HepG2 (cell line): ENCODE results near the gene SLC22A23. TPM values are rescaled to one million over a fixed set of nuclear protein-coding genes. Genes with fewer than 3 reads are reported as not detected.

Experiments
- AGO2 ChIP-seq: fragments of 200-400 bp; formaldehyde crosslinking; optimal IDR thresholded peaks from 2 replicates; pipeline ENCODE3; 2017; ENCODE audit warnings: mild to moderate bottlenecking, low read depth, low read length, moderate library complexity
- DPF2 ChIP-seq: sonication (generic); formaldehyde crosslinking; IDR thresholded peaks from 2 replicates; pipeline ENCODE4 v1.4.0; 2020; ENCODE audit warnings: mild to moderate bottlenecking, low read depth, missing genetic modification reagents, borderline replicate concordance
- EEA1 ChIP-seq: sonication (generic); formaldehyde crosslinking; IDR thresholded peaks from 2 replicates; pipeline ENCODE4 v1.5.1; 2020; ENCODE audit warnings: mild to moderate bottlenecking, missing genetic modification reagents, borderline replicate concordance
- EP300 ChIP-seq, 3 experiments: sonication (generic) in 1 of 3; formaldehyde crosslinking in 1 of 3; IDR thresholded peaks; 2 replicates each; pipeline versions ENCODE4 v1.5.1 to v1.6.1; 2011 to 2020; ENCODE audit warnings: low read depth in 2 of 3, low read length in 2 of 3, borderline replicate concordance in 1 of 3, improper control_type of control experiment in 1 of 3, mild to moderate bottlenecking in 1 of 3, missing genetic modification reagents in 1 of 3, moderate library complexity in 1 of 3
- HIC2 ChIP-seq: sonication (generic); formaldehyde crosslinking; IDR thresholded peaks from 2 replicates; pipeline ENCODE4 v1.9.0; 2022; ENCODE audit warnings: low read depth, missing genetic modification reagents
- HNRNPUL1 ChIP-seq: fragments of 200-400 bp; formaldehyde crosslinking; IDR thresholded peaks from 2 replicates; pipeline ENCODE4 v1.6.1; 2017; ENCODE audit warnings: low read depth, mild to moderate bottlenecking, low read length, moderate library complexity
- PHF21A ChIP-seq: sonication (generic); formaldehyde crosslinking; IDR thresholded peaks from 2 replicates; pipeline ENCODE4 v1.5.0; 2020; ENCODE audit warnings: mild to moderate bottlenecking, missing genetic modification reagents
- PHF8 ChIP-seq: sonication (generic); formaldehyde crosslinking; IDR thresholded peaks from 2 replicates; pipeline ENCODE4 v1.5.0; 2020; ENCODE audit warnings: missing genetic modification reagents
- RERE ChIP-seq: IDR thresholded peaks from 2 replicates; pipeline ENCODE4 v1.6.1; 2016; ENCODE audit warnings: low read depth, missing genetic modification reagents, missing compliant biosample characterization
- SOX13 ChIP-seq, 3 experiments: fragments of 450-650 bp in 1 of 3; sonication (generic) in 1 of 3; formaldehyde crosslinking in 1 of 3; IDR thresholded peaks in 2 of 3; conservative IDR thresholded peaks in 1 of 3; 2 replicates each; pipeline versions ENCODE4 v1.5.0 to v1.6.1; 2016 to 2020; ENCODE audit warnings: antibody characterized with exemption in 1 of 3, mild to moderate bottlenecking in 1 of 3, missing compliant biosample characterization in 1 of 3, missing genetic modification reagents in 1 of 3, moderate library complexity in 1 of 3
- TBP ChIP-seq: sonication (generic); formaldehyde crosslinking; IDR thresholded peaks from 2 replicates; pipeline ENCODE4 v1.5.0; 2020; ENCODE audit warnings: missing genetic modification reagents
- U2AF1 ChIP-seq: fragments of 200-400 bp; formaldehyde crosslinking; optimal IDR thresholded peaks from 2 replicates; pipeline ENCODE3; 2017; ENCODE audit warnings: mild to moderate bottlenecking, low read depth, low read length
- ZBTB38 ChIP-seq: sonication (generic); formaldehyde crosslinking; IDR thresholded peaks from 2 replicates; pipeline ENCODE4 v1.5.1; 2020; ENCODE audit warnings: mild to moderate bottlenecking, missing genetic modification reagents
- ZBTB7B ChIP-seq: sonication (generic); formaldehyde crosslinking; IDR thresholded peaks from 2 replicates; pipeline ENCODE4 v1.4.0; 2020; ENCODE audit warnings: missing genetic modification reagents
- ZFX ChIP-seq: sonication (generic); formaldehyde crosslinking; IDR thresholded peaks from 2 replicates; pipeline ENCODE4 v1.4.0; 2020; ENCODE audit warnings: mild to moderate bottlenecking, low read depth, missing genetic modification reagents, moderate library complexity
- ZNF274 ChIP-seq: sonication (generic); formaldehyde crosslinking; IDR thresholded peaks from 2 replicates; pipeline ENCODE4 v1.5.1; 2020; ENCODE audit warnings: mild to moderate bottlenecking, missing genetic modification reagents
- ZNF292 ChIP-seq: sonication (generic); formaldehyde crosslinking; IDR thresholded peaks from 2 replicates; pipeline ENCODE4 v1.8.1; 2022; ENCODE audit warnings: mild to moderate bottlenecking, low read depth, missing genetic modification reagents, borderline replicate concordance
- ZNF331 ChIP-seq: sonication (generic); formaldehyde crosslinking; IDR thresholded peaks from 2 replicates; pipeline ENCODE4 v1.4.0; 2020; ENCODE audit warnings: missing genetic modification reagents
- ZNF598 ChIP-seq: sonication (generic); formaldehyde crosslinking; IDR thresholded peaks from 2 replicates; pipeline ENCODE4 v1.5.1; 2020; ENCODE audit warnings: mild to moderate bottlenecking, missing genetic modification reagents, borderline replicate concordance
- ZSCAN29 ChIP-seq: sonication (generic); formaldehyde crosslinking; conservative IDR thresholded peaks from 2 replicates; pipeline ENCODE4 v1.4.0; 2020; ENCODE audit warnings: mild to moderate bottlenecking, missing genetic modification reagents
- ZSCAN9 ChIP-seq: IDR thresholded peaks from 2 replicates; pipeline ENCODE4 v1.6.1; 2016; ENCODE audit warnings: borderline replicate concordance
- polyA plus RNA-seq, 8 experiments: library from polyadenylated mRNA; depleted of rRNA in 3 of 8; stranded (reverse) in 7 of 8; unstranded in 1 of 8; fragments of >200 nt; fragmentation: Illumina TruSeq in 4 of 8; extraction: Trizol in 4 of 8; gene quantifications; 2 replicates each; pipeline versions ENCODE4 v1.2.1 to v1.2.3, GENCODE V29; 2011 to 2016; ENCODE audit warnings: low read depth in 4 of 8, missing spikeins in 1 of 8, mixed read lengths in 1 of 8; ENCODE audit not compliant: insufficient read depth in 1 of 8
- total RNA-seq, 5 experiments: library from RNA; depleted of rRNA; stranded (reverse); fragments of >200 nt; fragmentation: Illumina TruSeq; extraction: Trizol; gene quantifications; 2 replicates each; pipeline ENCODE4 v1.2.3, GENCODE V29; 2016; ENCODE audit warnings: low read depth in 1 of 5

SLC22A23 gene
- total and polyA plus RNA-seq, 2 of the 13 experiments (the other 11 are each of a cell fraction or from before 2014, with no cell fraction given) = 11.8 to 17.5 TPM

DNA sequence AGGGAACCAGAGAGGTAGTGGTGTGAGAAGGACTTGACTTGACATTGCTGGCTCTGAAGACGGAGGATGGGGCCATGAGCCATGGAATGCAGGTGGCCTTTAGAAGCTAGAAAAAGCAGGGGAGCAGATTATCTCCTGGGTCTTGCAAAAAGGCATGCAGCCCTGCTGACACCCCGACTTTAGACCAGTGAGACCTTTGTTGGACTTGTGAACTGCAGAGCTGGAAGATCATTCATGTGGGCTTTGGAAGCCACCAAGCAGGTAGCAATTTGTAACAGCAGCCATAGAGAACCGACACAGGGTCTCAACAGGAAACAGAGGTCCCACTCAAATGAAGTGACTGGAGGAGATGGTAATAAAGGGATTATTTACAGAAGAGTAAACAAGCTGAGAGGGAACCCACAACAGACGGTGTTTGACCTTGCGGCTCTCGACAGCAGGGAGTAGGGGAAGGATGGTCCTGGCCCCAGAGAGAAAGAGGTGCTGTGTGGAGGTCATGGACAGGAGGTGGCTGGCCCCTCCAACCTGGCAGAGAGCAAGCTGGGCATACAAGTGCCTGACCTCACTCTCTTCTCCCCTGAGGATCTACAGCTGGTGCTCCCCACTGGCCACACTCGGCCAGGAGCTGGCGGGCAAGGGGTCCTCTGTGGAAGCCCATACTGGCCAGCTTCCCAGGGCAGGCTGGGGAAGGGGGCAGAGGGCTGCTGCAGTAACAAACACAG, 43.9 kb downstream of the SLC22A23 start (continued):
- 0 out of 2 replicates have a peak, but pooled peaks have one; percentile 17 for TF ChIP-seq EEA1 (CRISPR knock-in tag)
- TF ChIP-seq ZNF598 (CRISPR knock-in tag) = 0 out of 2 replicates have a peak, but pooled peaks have one; percentile 69
- TF ChIP-seq PHF8 = no peak; the same call in 1 of the 2 replicates
- no peak for TF ChIP-seq HNRNPUL1
- TF ChIP-seq EP300 (IDR thresholded peaks at IDR 0.05; ENCODE audit: low read depth in 2 of 2, low read length in 2 of 2) = no peak
- 0 out of 2 replicates have a peak, but pooled peaks have one; percentile 30 for TF ChIP-seq EP300 (CRISPR knock-in tag; IDR thresholded peaks at IDR 0.05; ENCODE audit: borderline replicate concordance)
- TF ChIP-seq ZNF274 (CRISPR knock-in tag) = peak; percentile 88; the same call in 1 of the 2 replicates
- TF ChIP-seq HIC2 = peak; percentile 47; the same call in 1 of the 2 replicates
- TF ChIP-seq ZSCAN9 (CRISPR knock-in tag) = 0 out of 2 replicates have a peak, but pooled peaks have one; percentile 39
- no peak for TF ChIP-seq U2AF1
- peak; percentile 43; the same call in 1 of the 2 replicates for TF ChIP-seq ZBTB7B (CRISPR knock-in tag)
- TF ChIP-seq ZNF331 = peak; percentile 46; the same call in 1 of the 2 replicates
- no peak for TF ChIP-seq RERE (CRISPR knock-in tag)
- TF ChIP-seq ZBTB38 (CRISPR knock-in tag) = peak; percentile 69; the same call in 1 of the 2 replicates
- TF ChIP-seq ZNF292 (CRISPR knock-in tag) = peak; percentile 37; the same call in 1 of the 2 replicates
- no peak for TF ChIP-seq SOX13 (IDR thresholded peaks at IDR 0.05)
- peak in 1 of 2 experiments; percentile 48; a peak in 1 of 4 replicates for TF ChIP-seq SOX13 (CRISPR knock-in tag; conservative IDR thresholded peaks at IDR 0.05 in 1 of 2, IDR thresholded peaks at IDR 0.05 in 1 of 2)
- peak; percentile 46 for TF ChIP-seq AGO2
- TF ChIP-seq ZSCAN29 = peak; percentile 46; the same call in 1 of the 2 replicates
- peak; percentile 30; the same call in 1 of the 2 replicates for TF ChIP-seq DPF2 (CRISPR knock-in tag)
- TF ChIP-seq ZFX (CRISPR knock-in tag) = 0 out of 2 replicates have a peak, but pooled peaks have one; percentile 16
- peak; percentile 12; the same call in 1 of the 2 replicates for TF ChIP-seq PHF21A
- TF ChIP-seq TBP (CRISPR knock-in tag) = no peak
